HG03045 (cell line): Measurements from ENCODE around the gene SPTBN4.
"Not testable (repeated sequence)": the region's sequence is repeated elsewhere in the genome, so short reads cannot be mapped to it uniquely, and the experiment has no call there.

Experiments used
- ATAC-seq: cut with Tn5 transposase; IDR thresholded peaks from one replicate; pipeline ENCODE4 v1.9.1; 2021; ENCODE audit warnings: mild to moderate bottlenecking, moderate library complexity; ENCODE audit not compliant: unreplicated experiment

The SPTBN4 gene

GRCh38 chr19:40464059-40465024 is 2.5 kb upstream of the SPTBN4 start:
- no peak for ATAC-seq

GRCh38 chr19:40465025-40465556 is 1.7 kb upstream of the SPTBN4 start:
- no peak for ATAC-seq

GRCh38 chr19:40465557-40466218 is 1.1 kb upstream of the SPTBN4 start, which contains the start of gene BLVRB:
TSS of gene BLVRB (minus strand) at chr19:40465745. CDS start at chr19:40465688, 57 bp downstream.
- peak; percentile 87 for ATAC-seq

GRCh38 chr19:40466219-40466984 is 399 bp upstream of the SPTBN4 start:
- ATAC-seq = peak; percentile 33

DNA sequence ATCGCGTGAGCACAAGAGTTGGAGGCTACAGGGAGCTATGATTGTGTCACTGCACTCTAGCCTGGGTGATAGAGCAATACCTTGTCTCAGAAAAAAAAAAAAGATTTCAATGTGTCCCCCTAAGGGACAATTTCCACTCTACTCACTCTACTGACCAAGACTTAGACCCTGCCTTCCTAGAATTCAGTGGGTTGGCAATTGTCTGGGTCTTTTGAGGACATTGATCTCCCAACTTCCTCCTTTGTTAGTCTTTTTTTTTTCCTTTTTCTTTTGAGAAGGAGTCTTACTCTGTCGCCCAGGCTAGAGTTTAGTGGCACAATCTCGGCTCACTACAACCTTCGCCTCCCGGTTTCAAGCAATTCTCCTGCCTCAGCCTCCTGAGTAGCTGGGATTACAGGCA is 2.2 kb downstream of the SPTBN4 start:
- no peak for ATAC-seq

DNA sequence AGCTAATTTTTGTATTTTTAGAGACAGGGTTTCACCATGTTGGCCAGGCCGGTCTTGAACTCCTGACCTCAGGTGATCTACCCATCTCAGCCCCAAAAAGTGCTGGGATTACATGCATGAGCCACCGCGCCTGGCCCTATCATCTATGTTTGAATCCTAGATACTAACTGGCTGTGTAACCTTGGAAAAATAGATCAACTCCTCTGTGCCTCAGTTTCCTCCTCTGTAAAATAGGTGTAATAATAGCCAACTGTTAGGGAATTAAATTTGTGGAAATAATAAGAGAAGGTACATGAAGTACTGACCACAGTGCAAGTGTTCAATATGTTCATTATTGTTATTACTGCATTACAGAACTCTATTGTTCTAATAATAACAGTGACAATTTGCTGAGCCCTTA is 4.3 kb downstream of the SPTBN4 start:
- ATAC-seq = no peak

- no peak for ATAC-seq
Observed at GRCh38 chr19:40472516-40472915, 5.7 kb downstream of the SPTBN4 start.

DNA sequence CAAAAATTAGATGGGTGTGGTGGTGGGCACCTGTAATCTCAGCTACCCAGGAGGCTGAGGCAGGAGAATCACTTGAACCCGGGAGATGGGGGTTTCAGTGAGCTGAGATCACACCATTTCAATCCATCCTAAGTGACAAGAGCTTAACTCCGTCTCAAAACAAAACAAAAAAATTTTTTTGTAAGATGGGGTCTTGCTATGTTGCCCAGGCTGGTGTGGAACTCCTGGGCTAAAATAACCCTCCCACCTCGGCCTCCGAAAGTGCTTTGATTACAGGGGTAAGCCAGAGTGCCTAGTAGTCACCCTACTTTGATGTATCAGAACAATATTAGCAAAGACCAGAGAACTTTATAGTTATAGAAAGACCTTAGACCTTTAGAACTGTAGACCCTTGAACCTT is 7.9 kb downstream of the SPTBN4 start:
- ATAC-seq = no peak

GRCh38 chr19:40475878-40476644 is 9.3 kb downstream of the SPTBN4 start:
- ATAC-seq = not testable (repeated sequence)

GRCh38 chr19:40486017-40486416 is 19.2 kb downstream of the SPTBN4 start:
- no peak for ATAC-seq

- ATAC-seq = no peak
Observed at GRCh38 chr19:40489882-40490230, 23.1 kb downstream of the SPTBN4 start.

DNA sequence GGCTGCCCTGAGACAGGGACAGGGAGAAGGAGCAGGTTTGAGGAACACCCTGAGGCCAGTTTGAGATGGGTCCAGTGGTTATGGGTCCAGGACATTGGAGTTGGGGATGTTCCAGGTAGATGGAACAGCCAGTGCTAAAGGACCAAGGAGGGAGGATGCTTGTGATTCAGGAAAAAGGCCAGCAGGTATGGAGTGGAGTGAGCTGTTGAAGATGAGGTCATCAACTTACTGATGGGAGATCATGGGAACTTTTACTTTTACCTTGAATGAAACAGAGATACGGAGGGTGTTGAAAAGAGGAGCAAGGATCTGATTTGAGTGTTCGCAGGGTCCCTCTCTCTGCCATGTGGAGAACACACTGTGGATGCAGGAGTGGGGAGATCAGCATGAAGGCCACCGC is 25.5 kb downstream of the SPTBN4 start:
- ATAC-seq = no peak

GRCh38 chr19:40493778-40494177 is 27.0 kb downstream of the SPTBN4 start:
- no peak for ATAC-seq

DNA sequence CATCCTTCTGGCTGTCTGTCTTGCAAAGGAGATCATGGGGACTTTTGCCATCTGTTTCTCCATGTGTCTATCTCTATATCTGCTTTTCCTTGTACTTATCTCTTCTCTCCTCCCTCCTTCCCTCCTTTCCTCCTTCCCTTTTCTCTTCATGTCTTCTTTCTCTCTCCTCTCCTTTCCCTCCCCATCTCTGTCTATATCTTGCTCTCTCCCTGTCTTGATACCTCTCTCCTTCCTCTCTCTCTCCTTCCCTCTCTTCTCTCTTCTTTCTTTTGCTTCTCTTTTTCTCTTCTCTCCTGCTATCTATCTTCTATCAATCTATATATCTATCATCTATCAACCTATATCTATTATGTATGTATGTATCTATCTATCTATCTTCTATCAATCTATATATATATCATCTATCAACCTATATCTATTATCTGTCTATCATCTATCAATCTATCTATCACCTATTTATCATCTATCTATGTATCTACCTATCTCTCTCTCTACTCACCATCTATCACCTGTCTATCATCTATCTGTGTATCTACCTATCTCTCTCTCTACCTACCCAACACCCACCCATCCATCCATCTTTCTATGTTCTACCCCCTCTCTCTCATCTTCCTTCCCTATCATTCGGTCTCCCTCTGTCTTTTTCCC is 27.5 kb downstream of the SPTBN4 start:
- ATAC-seq = no peak

DNA sequence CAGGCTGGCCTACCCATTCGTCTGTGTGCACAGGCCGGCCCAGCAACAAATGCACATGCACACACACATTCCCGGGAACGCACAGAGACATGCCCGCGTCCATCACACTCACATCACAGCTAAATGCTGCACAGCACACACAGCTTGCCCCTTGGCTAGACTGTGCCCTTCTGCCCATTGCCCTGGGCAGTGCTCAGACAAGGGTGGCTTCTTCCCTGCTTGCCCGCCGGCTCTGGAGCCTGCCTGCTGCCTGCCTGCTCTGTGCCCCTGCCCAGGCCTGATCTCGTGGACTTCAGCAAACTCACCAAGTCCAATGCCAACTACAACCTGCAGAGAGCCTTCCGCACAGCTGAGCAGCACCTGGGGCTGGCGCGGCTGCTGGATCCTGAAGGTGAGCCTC is 30.4 kb downstream of the SPTBN4 start:
- no peak for ATAC-seq

GRCh38 chr19:40499320-40499719 is 32.5 kb downstream of the SPTBN4 start:
- no peak for ATAC-seq

DNA sequence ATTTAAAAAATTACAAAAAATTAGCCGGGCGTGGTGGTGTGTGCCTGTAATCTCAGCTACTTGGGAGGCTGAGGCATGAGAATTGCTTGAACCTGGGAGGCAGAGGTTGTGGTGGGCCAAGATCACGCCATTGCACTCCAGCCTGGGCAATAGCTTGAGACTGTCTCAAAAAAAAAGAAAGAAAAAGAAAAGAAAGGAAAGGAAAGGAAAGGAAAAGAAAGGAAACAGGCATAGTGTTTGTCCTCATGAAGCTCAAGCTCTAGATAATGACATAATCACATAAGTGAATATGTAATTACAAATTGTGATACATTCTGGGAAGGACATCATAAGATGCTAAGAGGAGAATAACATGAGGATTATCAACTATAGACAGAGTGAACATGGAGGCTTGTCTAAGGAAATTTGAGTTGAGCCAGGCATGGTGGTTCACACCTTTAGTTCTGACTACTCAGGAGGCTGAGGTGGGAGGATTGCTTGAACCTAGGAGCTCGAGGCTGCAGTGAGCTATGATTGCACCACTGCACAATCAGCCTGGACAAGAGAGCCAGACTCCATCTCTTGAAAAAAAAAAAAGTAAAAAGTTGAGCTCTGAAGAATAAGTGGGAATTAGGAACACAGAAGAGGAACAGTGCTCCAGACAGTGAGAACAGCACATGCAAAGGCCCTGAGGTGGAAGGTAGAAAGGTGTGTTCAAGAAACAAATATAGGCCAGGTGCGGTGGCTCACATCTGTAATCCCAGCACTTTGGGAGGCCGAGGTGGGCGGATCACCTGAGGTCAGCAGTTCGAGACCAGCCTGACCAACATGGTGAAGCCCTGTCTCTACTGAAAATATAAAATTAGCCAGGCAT is 34.1 kb downstream of the SPTBN4 start:
- ATAC-seq = not testable (repeated sequence)

- ATAC-seq = no peak
Observed at GRCh38 chr19:40501599-40501998, 34.8 kb downstream of the SPTBN4 start.

GRCh38 chr19:40502081-40502480 is 35.3 kb downstream of the SPTBN4 start:
- no peak for ATAC-seq
